Peyer's patch (tissue), 4 donors: ENCODE results near the gene ANKRD9.

Source experiments
- POLR2A ChIP-seq, 2 donors: fragments of 450-650 bp; IDR thresholded peaks; one replicate each; pipeline ENCODE4 v1.5.1; 2017; ENCODE audit warnings: antibody characterized with exemption in 2 of 2, mild to moderate bottlenecking in 2 of 2, moderate library complexity in 2 of 2
- TF ChIP-seq, protein P1 (sequence below), 6 experiments: fragments of 450-650 bp in 4 of 6; fragments of 200-600 bp in 2 of 6; sonication (generic) in 1 of 6; IDR thresholded peaks; one replicate each; pipeline ENCODE4 v1.5.1; 2017 to 2019; ENCODE audit warnings: antibody characterized with exemption in 6 of 6, mild to moderate bottlenecking in 3 of 6, moderate library complexity in 1 of 6

DNA sequence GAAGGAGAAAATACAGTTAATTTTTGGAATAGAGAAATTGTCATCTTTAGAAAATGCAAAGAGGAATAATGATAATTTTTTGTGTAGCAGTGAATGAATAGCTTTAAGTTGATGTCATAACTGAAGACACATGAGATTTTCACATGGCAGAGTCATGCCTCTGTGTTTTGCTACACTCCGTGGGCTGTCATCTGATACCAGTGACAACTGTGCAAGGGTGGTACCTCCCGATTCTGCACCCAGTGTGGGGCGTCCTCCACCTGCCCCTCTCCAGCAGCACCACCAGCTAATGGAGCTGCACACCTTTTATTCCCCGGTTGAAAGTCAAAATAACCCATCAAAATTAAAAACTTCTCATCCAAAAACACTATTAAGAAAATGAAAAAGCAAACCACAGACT, 47.2 kb downstream of the ANKRD9 start:
- TF ChIP-seq, protein P1, sequence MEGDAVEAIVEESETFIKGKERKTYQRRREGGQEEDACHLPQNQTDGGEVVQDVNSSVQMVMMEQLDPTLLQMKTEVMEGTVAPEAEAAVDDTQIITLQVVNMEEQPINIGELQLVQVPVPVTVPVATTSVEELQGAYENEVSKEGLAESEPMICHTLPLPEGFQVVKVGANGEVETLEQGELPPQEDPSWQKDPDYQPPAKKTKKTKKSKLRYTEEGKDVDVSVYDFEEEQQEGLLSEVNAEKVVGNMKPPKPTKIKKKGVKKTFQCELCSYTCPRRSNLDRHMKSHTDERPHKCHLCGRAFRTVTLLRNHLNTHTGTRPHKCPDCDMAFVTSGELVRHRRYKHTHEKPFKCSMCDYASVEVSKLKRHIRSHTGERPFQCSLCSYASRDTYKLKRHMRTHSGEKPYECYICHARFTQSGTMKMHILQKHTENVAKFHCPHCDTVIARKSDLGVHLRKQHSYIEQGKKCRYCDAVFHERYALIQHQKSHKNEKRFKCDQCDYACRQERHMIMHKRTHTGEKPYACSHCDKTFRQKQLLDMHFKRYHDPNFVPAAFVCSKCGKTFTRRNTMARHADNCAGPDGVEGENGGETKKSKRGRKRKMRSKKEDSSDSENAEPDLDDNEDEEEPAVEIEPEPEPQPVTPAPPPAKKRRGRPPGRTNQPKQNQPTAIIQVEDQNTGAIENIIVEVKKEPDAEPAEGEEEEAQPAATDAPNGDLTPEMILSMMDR (IDR thresholded peaks at IDR 0.05) = no peak
- no peak for TF ChIP-seq POLR2A (IDR thresholded peaks at IDR 0.05)
